ENCODE data around the gene ENOX1.

DNA sequence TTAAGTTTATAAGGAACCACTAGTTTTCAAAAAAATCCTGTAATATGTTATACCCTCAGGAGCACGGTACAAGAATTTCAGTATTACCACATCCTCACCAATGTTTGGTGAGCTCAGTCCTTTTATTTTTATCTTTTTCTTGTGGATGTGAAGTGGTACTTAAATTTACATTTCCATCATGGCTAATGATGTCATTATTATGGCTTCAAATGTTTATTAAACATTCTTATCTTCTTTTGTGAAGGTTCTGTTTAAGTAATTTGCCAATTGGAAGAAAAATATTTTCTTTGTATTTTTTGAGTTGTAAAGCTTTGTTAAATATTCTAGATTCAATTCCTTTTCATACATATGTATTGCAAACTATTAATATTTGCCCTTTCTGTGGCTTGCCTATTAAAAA lies 291.0 kb downstream of the ENOX1 start:
- TF ChIP-seq EZH2 (IDR thresholded peaks at IDR 0.05; ENCODE audit: borderline replicate concordance, low read depth, low read length, severe bottlenecking) (no peak), POLR2AphosphoS5 (IDR thresholded peaks at IDR 0.05; ENCODE audit: insufficient read depth, low read depth, low read length) (no peak), JUN (IDR thresholded peaks at IDR 0.05; ENCODE audit: borderline replicate concordance, insufficient read depth, insufficient read length, low read depth) (no peak), POLR2A (IDR thresholded peaks at IDR 0.05; ENCODE audit: low read depth, low read length) (no peak), MYC (IDR thresholded peaks at IDR 0.05; ENCODE audit: low read depth, low read length) (no peak), GATA2 (IDR thresholded peaks at IDR 0.05; ENCODE audit: insufficient read depth, insufficient read length, low read depth, low read length) (no peak), FOS (IDR thresholded peaks at IDR 0.05; ENCODE audit: borderline replicate concordance, insufficient read depth, low read length) (no peak)
- TF ChIP-seq, protein P1, sequence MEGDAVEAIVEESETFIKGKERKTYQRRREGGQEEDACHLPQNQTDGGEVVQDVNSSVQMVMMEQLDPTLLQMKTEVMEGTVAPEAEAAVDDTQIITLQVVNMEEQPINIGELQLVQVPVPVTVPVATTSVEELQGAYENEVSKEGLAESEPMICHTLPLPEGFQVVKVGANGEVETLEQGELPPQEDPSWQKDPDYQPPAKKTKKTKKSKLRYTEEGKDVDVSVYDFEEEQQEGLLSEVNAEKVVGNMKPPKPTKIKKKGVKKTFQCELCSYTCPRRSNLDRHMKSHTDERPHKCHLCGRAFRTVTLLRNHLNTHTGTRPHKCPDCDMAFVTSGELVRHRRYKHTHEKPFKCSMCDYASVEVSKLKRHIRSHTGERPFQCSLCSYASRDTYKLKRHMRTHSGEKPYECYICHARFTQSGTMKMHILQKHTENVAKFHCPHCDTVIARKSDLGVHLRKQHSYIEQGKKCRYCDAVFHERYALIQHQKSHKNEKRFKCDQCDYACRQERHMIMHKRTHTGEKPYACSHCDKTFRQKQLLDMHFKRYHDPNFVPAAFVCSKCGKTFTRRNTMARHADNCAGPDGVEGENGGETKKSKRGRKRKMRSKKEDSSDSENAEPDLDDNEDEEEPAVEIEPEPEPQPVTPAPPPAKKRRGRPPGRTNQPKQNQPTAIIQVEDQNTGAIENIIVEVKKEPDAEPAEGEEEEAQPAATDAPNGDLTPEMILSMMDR (IDR thresholded peaks at IDR 0.05; ENCODE audit: extremely low read depth in 1 of 2, insufficient read depth in 1 of 2, low read depth in 1 of 2, low read length in 2 of 2) = no peak
- TF ChIP-seq, protein P2, sequence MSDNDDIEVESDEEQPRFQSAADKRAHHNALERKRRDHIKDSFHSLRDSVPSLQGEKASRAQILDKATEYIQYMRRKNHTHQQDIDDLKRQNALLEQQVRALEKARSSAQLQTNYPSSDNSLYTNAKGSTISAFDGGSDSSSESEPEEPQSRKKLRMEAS (IDR thresholded peaks at IDR 0.05; ENCODE audit: insufficient read depth, insufficient read length) = no peak
